K562 (cell line): ENCODE data around the gene RPS27. TPM values are rescaled to one million over a fixed set of nuclear protein-coding genes. Genes with fewer than 3 reads are reported as not detected.

ENCODE experiments used
- ARID1B ChIP-seq: fragments of 450-650 bp; IDR thresholded peaks from 2 replicates; pipeline ENCODE4 v1.6.1; 2016; ENCODE audit warnings: antibody characterized with exemption, mild to moderate bottlenecking, inconsistent platforms
- CBFA2T3 ChIP-seq: fragments of 450-650 bp; IDR thresholded peaks from 2 replicates; pipeline ENCODE4 v1.6.1; 2017
- EHMT2 ChIP-seq: fragments of 450-650 bp; IDR thresholded peaks from 2 replicates; pipeline ENCODE4 v1.6.1; 2018; ENCODE audit warnings: antibody characterized with exemption
- FOXM1 ChIP-seq, 2 experiments: fragments of 450-650 bp in 1 of 2; sonication (generic) in 1 of 2; formaldehyde crosslinking in 1 of 2; IDR thresholded peaks; 2 replicates each; pipeline versions ENCODE4 v1.6.1 to v1.9.0; 2017 to 2022; ENCODE audit warnings: low read depth in 2 of 2, mild to moderate bottlenecking in 2 of 2, missing genetic modification reagents in 1 of 2, moderate library complexity in 1 of 2
- GATA2 ChIP-seq: sonication (generic); formaldehyde crosslinking; IDR thresholded peaks from 2 replicates; pipeline ENCODE4 v1.4.0; 2020; ENCODE audit warnings: mild to moderate bottlenecking, missing genetic modification reagents
- GATAD2B ChIP-seq: fragments of 450-650 bp; IDR thresholded peaks from 2 replicates; pipeline ENCODE4 v1.6.1; 2017; ENCODE audit warnings: mild to moderate bottlenecking, borderline replicate concordance
- MAZ ChIP-seq, 2 experiments: fragments of 450-650 bp in 1 of 2; sonication (generic) in 1 of 2; formaldehyde crosslinking; IDR thresholded peaks in 1 of 2; conservative IDR thresholded peaks in 1 of 2; 2 replicates each; pipeline versions ENCODE4 v1.4.0 to v1.5.0; 2020; ENCODE audit warnings: mild to moderate bottlenecking in 1 of 2, missing genetic modification reagents in 1 of 2
- NFRKB ChIP-seq: fragments of 450-650 bp; IDR thresholded peaks from 2 replicates; pipeline ENCODE4 v1.6.1; 2016; ENCODE audit warnings: low read depth
- POLR2A ChIP-seq: fragments of 450-650 bp; conservative IDR thresholded peaks from 2 replicates; pipeline ENCODE4 v1.6.1; 2016
- SIX5 ChIP-seq, 2 experiments: IDR thresholded peaks; 2 replicates each; pipeline ENCODE4 v1.6.1; 2011; ENCODE audit warnings: low read length in 2 of 2, borderline replicate concordance in 1 of 2, low read depth in 1 of 2, mild to moderate bottlenecking in 1 of 2, moderate library complexity in 1 of 2; ENCODE audit not compliant: insufficient read depth in 1 of 2
- SMARCC2 ChIP-seq: fragments of 450-650 bp; IDR thresholded peaks from 2 replicates; pipeline ENCODE4 v1.6.1; 2017; ENCODE audit warnings: antibody characterized with exemption, moderate library complexity, mild to moderate bottlenecking, low read depth
- ZNF140 ChIP-seq: fragments of 250-450 bp; sonication (Bioruptor Pico); IDR thresholded peaks from 2 replicates; pipeline ENCODE4 v1.8.0; 2021; ENCODE audit warnings: moderate library complexity, mild to moderate bottlenecking, inconsistent platforms
- polyA plus RNA-seq, 8 experiments: library from polyadenylated mRNA; depleted of rRNA in 4 of 8; stranded (reverse) in 5 of 8; unstranded in 3 of 8; fragments of >200 nt; fragmentation: Nextera tagmentation in 2 of 8; fragmentation: Illumina TruSeq in 1 of 8; extraction: Ambion mirVana in 2 of 8; extraction: Trizol in 1 of 8; gene quantifications; 2 replicates each; pipeline versions ENCODE4 v1.2.1 to v1.2.3, GENCODE V29; 2011 to 2014; ENCODE audit warnings: inconsistent platforms in 1 of 8, missing spikeins in 1 of 8
- total RNA-seq, 7 experiments: library from RNA; depleted of rRNA in 6 of 7; stranded (reverse); fragments of >200 nt in 6 of 7; fragmentation: Illumina TruSeq in 2 of 7; extraction: Trizol in 2 of 7; gene quantifications; 2 replicates each; pipeline versions ENCODE4 v1.2.1 to v1.2.3, GENCODE V29; 2011 to 2021; ENCODE audit warnings: low replicate concordance in 1 of 7
- TF ChIP-seq, protein P1 (sequence below), 2 experiments: fragments of 450-650 bp; conservative IDR thresholded peaks; 2 replicates each; pipeline ENCODE4 v1.6.1; 2017; ENCODE audit warnings: mild to moderate bottlenecking in 2 of 2, moderate library complexity in 2 of 2
- TF ChIP-seq, protein P2 (sequence below), 2 experiments: fragments of 450-650 bp in 1 of 2; sonication (generic) in 1 of 2; formaldehyde crosslinking in 1 of 2; IDR thresholded peaks; 2 replicates each; pipeline versions ENCODE4 v1.7.1 to v1.9.0; 2016 to 2022; ENCODE audit warnings: inconsistent platforms in 1 of 2, mild to moderate bottlenecking in 1 of 2, missing genetic modification reagents in 1 of 2

Gene RPS27
- total and polyA plus RNA-seq, 9 of the 15 experiments (the other 6 are each of a cell fraction or from before 2014, with no cell fraction given), result 2,091 to 9,377 (median 6,706) TPM

DNA sequence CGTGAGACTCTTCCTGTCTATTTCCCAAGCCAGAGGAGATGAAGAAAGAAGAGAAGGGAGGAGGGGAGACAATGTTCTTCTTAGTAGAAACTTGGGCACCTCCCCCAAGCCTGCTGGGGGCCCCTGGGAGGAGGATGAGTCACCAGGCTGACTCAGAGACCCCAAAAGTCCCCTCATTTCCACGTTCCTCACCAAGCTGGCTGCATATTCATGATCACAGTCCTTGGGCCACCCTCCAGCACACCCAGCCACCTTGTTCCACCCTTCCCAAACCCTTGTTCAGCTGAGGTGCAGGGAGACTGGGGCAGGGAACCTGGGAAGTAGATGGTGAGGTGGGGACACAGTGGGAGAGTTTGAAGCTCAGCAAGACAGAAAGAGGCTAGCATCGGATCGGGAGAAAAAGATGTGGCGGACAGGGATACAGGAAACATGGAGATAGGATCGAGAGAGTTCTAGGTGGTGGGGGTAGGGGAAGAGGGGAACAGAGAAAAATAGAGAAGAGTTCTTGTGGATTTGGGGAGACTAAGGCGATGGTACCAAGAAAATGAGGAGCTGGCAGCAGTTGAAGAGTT lies 5.1 kb upstream of the RPS27 start (continued):
- TF ChIP-seq CBFA2T3 (0 out of 2 replicates have a peak, but pooled peaks have one; percentile 18), MAZ (CRISPR knock-in tag; conservative IDR thresholded peaks at IDR 0.05 in 1 of 2, IDR thresholded peaks at IDR 0.05 in 1 of 2) (peak in 1 of 2 experiments; percentile 48; a peak in 1 of 4 replicates), GATA2 (CRISPR knock-in tag) (no peak), NFRKB (peak; percentile 64; the same call in 1 of the 2 replicates), POLR2A (peak; percentile 65), EHMT2 (peak; percentile 49; the same call in 1 of the 2 replicates), ZNF140 (CRISPR knock-in tag) (no peak), GATAD2B (no peak), SMARCC2 (peak; percentile 68; the same call in 1 of the 2 replicates), SIX5 (IDR thresholded peaks at IDR 0.05; ENCODE audit: borderline replicate concordance in 1 of 2, insufficient read depth in 1 of 2, low read depth in 1 of 2, low read length in 2 of 2) (no peak), FOXM1 (IDR thresholded peaks at IDR 0.05; ENCODE audit: low read depth) (no peak), FOXM1 (CRISPR knock-in tag; IDR thresholded peaks at IDR 0.05; ENCODE audit: low read depth) (no peak), ARID1B (peak; percentile 76)
- TF ChIP-seq, protein P1, sequence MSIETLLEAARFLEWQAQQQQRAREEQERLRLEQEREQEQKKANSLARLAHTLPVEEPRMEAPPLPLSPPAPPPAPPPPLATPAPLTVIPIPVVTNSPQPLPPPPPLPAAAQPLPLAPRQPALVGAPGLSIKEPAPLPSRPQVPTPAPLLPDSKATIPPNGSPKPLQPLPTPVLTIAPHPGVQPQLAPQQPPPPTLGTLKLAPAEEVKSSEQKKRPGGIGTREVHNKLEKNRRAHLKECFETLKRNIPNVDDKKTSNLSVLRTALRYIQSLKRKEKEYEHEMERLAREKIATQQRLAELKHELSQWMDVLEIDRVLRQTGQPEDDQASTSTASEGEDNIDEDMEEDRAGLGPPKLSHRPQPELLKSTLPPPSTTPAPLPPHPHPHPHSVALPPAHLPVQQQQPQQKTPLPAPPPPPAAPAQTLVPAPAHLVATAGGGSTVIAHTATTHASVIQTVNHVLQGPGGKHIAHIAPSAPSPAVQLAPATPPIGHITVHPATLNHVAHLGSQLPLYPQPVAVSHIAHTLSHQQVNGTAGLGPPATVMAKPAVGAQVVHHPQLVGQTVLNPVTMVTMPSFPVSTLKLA (conservative IDR thresholded peaks at IDR 0.05), result peak in 1 of 2 experiments; percentile 46; a peak in 1 of 4 replicates
- TF ChIP-seq, protein P2, sequence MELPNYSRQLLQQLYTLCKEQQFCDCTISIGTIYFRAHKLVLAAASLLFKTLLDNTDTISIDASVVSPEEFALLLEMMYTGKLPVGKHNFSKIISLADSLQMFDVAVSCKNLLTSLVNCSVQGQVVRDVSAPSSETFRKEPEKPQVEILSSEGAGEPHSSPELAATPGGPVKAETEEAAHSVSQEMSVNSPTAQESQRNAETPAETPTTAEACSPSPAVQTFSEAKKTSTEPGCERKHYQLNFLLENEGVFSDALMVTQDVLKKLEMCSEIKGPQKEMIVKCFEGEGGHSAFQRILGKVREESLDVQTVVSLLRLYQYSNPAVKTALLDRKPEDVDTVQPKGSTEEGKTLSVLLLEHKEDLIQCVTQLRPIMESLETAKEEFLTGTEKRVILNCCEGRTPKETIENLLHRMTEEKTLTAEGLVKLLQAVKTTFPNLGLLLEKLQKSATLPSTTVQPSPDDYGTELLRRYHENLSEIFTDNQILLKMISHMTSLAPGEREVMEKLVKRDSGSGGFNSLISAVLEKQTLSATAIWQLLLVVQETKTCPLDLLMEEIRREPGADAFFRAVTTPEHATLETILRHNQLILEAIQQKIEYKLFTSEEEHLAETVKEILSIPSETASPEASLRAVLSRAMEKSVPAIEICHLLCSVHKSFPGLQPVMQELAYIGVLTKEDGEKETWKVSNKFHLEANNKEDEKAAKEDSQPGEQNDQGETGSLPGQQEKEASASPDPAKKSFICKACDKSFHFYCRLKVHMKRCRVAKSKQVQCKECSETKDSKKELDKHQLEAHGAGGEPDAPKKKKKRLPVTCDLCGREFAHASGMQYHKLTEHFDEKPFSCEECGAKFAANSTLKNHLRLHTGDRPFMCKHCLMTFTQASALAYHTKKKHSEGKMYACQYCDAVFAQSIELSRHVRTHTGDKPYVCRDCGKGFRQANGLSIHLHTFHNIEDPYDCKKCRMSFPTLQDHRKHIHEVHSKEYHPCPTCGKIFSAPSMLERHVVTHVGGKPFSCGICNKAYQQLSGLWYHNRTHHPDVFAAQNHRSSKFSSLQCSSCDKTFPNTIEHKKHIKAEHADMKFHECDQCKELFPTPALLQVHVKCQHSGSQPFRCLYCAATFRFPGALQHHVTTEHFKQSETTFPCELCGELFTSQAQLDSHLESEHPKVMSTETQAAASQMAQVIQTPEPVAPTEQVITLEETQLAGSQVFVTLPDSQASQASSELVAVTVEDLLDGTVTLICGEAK (IDR thresholded peaks at IDR 0.05), result peak; percentile 45; the same call in 1 of the 2 replicates
- TF ChIP-seq, protein P2 (CRISPR knock-in tag; IDR thresholded peaks at IDR 0.05), result no peak
